GM18517 (cell line): ENCODE measurements around the gene PTPN20.

ENCODE experiments used
- ATAC-seq: cut with Tn5 transposase; IDR thresholded peaks from one replicate; pipeline ENCODE4 v1.9.1; 2021; ENCODE audit warnings: mild to moderate bottlenecking, moderate library complexity; ENCODE audit not compliant: unreplicated experiment

The PTPN20 gene

GRCh38 chr10:47033541-47034270, 122.5 kb downstream of the PTPN20 start:
- no peak for ATAC-seq

DNA sequence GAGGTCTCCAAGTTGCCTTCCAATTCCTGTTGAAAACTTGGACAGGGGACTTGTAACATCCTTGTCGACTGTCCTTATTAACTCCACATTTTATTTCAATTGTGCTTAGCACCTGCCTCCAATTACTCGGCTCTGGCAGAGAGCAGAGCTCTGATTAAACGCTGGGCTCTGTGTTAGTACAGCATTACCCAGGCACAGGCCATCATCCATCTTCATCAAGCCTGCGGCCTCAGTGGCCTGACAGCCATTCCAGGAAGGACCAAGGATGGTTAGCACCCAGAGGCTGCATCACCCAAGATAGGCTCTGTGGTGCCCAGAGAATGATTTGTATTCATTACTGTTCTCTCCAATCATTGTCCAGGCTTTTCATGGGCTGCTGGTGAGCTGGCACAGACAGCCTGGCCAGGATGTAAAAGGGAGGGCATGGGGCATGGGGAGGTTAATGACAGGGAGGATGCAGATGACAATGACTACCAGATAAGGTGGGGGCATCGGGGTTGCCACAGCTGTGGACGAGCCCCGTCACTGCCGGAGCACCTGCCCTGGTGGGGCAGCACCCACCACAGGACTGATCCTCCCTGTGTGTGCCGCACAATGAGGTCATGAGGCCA, 123.3 kb downstream of the PTPN20 start:
- ATAC-seq = no peak

GRCh38 chr10:47035171-47035818, 124.1 kb downstream of the PTPN20 start:
- ATAC-seq = no peak

DNA sequence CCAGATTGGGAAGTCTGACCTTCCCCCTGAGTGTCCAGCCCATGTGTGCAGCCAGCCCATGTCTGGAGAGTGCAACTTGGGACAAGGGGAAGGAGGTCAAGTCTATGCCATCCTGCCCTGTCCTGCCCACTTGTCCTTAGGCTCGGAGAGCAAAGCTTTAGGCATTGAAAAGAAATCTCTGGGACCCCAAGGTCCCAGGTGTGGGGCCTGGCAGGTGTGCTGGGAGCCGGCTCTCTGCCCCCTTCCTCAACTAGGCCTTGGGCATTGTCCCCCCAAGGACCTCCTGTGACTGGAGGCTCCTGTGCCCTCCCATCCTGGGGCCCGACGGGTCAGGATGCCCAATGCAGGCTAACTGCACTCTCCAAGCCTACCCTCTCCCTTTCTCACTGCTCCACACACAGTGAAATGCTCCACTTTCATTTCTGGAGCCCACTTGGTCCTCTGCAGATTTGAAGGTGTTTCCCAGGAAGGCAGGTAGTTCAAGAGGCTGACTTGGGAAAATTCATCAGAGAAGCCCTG, 124.7 kb downstream of the PTPN20 start:
- no peak for ATAC-seq

- no peak for ATAC-seq
Measured at GRCh38 chr10:47036771-47037170, 125.5 kb downstream of the PTPN20 start.

GRCh38 chr10:47037654-47038425, 126.6 kb downstream of the PTPN20 start:
- no peak for ATAC-seq

- no peak for ATAC-seq
Measured at GRCh38 chr10:47038881-47039561, 127.8 kb downstream of the PTPN20 start.

- no peak for ATAC-seq
Measured at GRCh38 chr10:47039562-47039913, 128.3 kb downstream of the PTPN20 start.

- no peak for ATAC-seq
Measured at GRCh38 chr10:47040041-47040491, 128.8 kb downstream of the PTPN20 start.

DNA sequence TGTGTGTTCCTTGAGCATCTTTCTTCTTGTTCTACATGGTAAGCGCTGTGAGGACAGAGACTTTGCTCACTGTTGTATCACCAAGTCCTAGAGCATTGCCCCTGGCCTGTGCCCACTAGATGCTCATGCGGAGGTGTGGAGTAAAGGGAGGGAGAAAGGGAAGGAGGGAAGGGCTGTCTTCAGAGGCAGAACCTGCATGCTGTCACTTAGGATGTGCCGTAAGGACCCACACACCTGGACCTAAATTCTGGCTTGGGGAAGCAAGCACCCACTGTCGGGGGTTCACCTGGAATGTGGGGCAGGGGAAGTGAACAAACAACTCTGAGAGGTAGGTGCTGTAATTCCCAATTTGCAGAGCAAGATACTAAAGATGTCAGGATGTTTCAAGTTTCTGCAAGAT, 129.5 kb downstream of the PTPN20 start:
- no peak for ATAC-seq

DNA sequence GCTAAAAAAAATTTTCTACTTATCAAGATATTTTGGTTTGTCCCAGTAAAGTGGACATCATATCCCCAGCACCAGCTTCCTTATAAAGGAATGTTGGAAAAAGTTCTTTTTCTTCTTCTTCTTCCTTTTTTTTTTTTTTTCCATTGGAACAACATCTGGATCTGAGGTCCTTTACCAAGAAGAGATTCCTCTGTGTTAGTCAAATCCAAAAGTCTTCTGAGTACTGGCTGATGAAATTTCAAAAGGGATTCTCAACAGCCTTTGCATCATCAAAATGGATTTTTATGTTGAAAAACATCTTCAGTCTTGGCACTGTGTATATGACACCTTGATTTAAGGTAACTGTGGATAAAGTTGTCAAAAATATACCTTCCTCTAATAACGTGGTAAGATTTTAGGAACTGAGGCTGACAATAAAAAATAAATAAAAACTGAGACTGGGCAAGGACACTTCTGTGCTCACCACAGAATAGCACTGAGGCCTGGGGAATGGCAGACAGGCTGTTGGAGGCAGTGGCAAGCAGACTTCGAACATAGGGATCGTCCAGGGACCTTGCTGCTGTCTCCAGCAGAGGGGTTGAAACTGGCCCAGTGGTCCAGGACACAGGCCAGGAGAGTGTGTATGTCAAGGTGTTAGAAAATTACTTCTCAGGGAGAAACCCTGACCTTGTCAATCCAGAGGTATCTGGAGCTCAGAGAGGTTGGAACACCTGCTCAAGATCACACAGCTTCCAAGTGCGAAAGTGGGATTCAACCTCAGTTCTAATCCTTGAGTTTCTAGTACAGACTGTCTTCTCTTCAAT, 130.4 kb downstream of the PTPN20 start:
- ATAC-seq = no peak

DNA sequence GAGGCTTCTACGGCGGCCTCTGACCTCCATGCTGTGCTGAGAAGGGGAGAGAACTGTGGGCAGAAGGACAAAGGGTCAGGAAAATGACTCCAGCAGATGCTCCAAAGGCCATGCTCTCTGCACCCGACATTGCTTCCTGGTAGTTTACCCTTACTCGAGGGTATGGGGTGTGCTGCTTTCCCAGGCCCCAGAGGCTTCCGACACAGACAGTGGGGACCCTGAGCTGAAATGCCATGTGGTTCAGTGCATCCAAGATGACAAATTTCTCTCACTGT, 130.9 kb downstream of the PTPN20 start:
- no peak for ATAC-seq

- no peak for ATAC-seq
Measured at GRCh38 chr10:47042780-47043750, 131.8 kb downstream of the PTPN20 start.

GRCh38 chr10:47043928-47044538, 132.8 kb downstream of the PTPN20 start:
- ATAC-seq = no peak

DNA sequence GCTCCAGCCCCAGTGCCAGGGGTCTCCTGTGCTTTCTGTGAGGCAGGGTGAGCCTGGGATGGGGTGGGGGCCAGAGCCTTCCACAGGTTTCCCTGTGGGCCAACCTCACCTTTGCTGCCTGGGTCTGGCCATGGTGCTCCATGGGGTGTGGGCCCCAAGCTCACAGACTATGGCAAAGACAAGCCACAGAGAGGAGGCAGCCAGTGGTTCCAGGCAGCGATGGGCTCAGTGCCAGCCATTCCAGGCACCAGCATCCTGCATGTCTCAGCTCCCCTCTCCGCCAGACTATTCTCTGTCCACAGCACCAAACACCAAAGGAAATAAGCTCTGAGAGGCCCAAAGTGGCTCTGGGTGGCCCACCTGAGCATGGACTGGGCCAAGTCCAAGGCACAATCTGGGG, 133.5 kb downstream of the PTPN20 start:
- no peak for ATAC-seq

DNA sequence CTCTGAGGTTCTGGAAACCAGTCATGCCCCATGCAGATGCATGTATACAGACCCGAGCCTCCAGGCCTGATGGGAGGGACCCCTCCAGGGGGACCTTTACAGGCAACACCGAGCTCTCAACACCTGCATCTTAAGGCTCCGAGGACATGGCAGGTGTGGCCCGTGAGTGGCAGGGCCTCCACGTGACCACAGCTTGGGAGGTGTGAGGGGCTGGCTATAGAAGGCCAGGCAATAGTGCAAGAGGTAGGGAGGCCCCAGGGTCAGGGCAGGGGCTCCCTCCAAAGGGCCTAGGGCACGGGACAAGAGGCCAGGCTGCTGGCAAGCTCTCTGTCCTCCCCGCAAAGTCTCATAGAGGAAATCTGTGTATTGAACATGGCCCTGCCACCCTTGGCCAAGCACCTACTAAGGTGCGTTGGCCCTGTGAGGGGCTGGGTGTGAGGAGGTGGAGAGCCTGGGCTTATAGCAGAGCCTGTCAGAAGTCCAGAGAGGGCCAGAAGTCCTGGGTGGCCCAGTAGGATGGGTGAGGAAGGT, 134.2 kb downstream of the PTPN20 start:
- no peak for ATAC-seq

- no peak for ATAC-seq
Measured at GRCh38 chr10:47046321-47047126, 135.3 kb downstream of the PTPN20 start.
